Skeletal muscle satellite cell (primary cell): Measurements from ENCODE around the gene SEC23A.
"Not testable (repeated sequence)": the region's sequence is repeated elsewhere in the genome, so short reads cannot be mapped to it uniquely, and the experiment has no call there.

Experiments used
- H3K27me3 ChIP-seq: 2 replicates; pipeline ENCODE4 v1.7.0; 2013; ENCODE audit warnings: low read length; ENCODE audit not compliant: control insufficient read depth, insufficient read depth
- H3K36me3 ChIP-seq: 2 replicates; pipeline ENCODE4 v1.7.0; 2013; ENCODE audit warnings: mild to moderate bottlenecking, control low read depth, low read length; ENCODE audit not compliant: insufficient read depth
- H3K4me1 ChIP-seq: 2 replicates; pipeline ENCODE4 v1.7.0; 2013; ENCODE audit warnings: low read length; ENCODE audit not compliant: control insufficient read depth, insufficient read depth
- H3K4me2 ChIP-seq: 2 replicates; pipeline ENCODE4 v1.7.0; 2013; ENCODE audit warnings: mild to moderate bottlenecking, low read length
- H3K4me3 ChIP-seq: 2 replicates; pipeline ENCODE4 v1.7.0; 2013; ENCODE audit warnings: low read length
- H3K9ac ChIP-seq: 2 replicates; pipeline ENCODE4 v1.7.0; 2013; ENCODE audit warnings: mild to moderate bottlenecking, low read depth, low read length, moderate library complexity
- H3K9me3 ChIP-seq: replicated peaks from 2 replicates; pipeline ENCODE4 v1.7.0; 2013; ENCODE audit warnings: mild to moderate bottlenecking, control low read depth, low read length

The SEC23A gene

DNA sequence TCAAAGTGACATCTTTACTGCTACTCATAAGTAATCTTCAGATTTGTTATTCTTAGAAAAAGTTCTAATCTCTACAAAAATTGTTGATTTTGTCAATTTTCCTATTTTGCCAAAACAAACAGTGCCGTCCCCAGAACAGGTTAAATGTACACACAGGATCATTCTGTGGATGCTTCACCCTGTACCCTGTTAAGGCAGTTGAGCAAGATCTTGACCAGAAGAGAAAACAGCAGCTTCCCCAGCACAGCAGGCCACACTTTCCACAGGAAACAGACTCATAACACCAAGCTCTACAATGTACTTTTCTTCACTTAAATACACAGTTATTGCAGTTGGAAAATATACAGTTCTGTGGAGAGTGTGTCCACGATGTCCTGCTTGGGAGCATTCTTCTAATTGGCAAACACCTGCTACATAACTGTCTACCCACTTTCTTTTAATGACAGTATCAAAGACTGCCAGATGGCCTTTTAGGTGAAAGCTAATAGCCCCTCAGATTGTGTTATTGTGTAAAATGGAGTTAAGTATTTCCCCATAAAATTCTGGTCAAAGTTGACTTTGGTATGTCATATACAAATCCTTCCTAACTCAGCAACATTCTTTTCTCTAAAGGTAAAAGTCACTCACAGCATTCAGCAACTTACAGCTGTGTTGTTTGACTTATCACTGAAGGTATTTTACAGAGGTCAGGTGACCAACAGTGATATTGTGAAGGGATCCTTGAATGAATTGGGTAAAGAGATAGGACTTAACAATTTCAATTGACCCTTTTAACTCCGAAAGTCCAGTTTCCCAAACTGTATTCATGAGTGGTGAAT, 77.0 kb downstream of the SEC23A start:
- Histone ChIP-seq H3K4me2 (no peak overlapping the region), H3K4me1 (peaks cover 10% of the 10 kb centered on the region), H3K9me3 (no peaks in the 10 kb centered on the region), H3K36me3 (peaks cover 32% of the 10 kb centered on the region), H3K4me3 (no peak overlapping the region), H3K27me3 (no peaks in the 10 kb centered on the region), H3K9ac (no peak overlapping the region)

DNA sequence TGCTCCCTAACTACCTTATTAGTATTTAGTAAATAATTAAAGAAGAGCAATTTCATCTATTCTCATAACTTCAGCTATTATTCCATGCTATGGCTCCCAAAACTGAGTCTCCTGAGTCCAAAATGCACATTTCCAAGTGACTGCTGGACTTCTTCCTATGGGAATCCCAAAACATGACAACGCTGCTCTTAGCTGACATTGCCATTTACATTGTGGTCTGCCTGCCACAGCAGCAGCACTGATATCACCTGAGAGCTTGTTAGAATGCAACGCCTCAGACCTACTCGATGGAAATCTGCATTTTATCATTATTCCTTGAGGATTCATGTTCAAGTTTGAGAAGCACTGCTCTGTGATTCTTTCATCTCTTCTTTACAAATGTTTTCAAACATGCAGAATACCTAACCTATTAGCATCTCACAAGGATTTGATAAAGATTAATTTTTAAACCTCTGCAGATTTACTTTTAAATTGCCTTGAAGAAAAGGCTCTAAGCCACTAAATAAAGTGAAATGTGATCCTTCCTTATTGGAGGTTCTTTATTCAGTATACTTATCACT, 77.7 kb downstream of the SEC23A start:
- H3K4me2 ChIP-seq: no peak overlapping the region
- peaks cover 10% of the 10 kb centered on the region for H3K4me1 ChIP-seq
- no peaks in the 10 kb centered on the region for H3K9me3 ChIP-seq
- no peaks in the 10 kb centered on the region for H3K27me3 ChIP-seq
- H3K4me3 ChIP-seq: no peak overlapping the region
- H3K9ac ChIP-seq: no peak overlapping the region
- H3K36me3 ChIP-seq: peaks cover 25% of the 10 kb centered on the region

DNA sequence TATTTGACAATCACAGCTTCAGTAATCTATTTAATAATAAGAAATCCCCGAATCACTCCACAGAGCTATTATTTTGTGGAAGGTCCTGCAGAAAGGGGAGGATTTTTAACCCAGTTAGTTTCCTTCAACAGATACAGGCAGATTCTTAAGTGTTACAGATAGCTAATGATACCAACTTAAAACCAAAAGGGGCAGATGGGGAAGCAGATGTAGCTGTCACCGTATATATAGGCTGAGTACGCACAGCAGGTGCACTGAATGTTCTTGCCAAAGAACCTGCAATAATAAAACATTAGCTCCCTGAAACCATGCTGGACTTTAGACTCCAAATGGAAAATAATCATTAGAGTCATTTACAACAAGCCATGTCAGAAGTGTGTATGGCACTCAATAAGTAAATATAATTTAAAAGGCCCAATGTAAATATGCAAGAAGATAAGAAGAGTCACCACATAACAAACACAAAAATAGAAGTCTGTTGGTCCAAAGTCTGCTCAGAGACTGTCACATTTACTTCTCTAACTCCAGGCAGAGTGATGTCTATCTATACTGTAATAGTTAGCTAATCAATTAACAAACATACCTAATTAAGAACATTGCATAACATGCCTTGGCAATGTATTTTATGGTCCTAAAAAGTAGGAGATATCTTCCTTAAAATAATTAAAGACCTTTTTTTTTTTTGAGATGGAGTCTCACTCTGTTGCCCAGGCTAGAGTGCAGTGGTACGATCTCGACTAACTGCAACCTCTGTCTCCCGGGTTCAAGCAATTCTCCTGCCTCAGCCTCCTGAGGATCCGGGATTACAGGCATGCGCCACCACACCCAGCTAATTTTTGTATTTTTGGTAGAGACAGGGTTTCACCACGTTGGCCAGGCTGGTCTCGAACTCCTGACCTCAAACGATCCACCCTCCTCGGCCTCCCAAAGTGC, 78.8 kb downstream of the SEC23A start:
- H3K27me3 ChIP-seq: no peaks in the 10 kb centered on the region
- peaks cover 13% of the 10 kb centered on the region for H3K36me3 ChIP-seq
- H3K9ac ChIP-seq: no peak overlapping the region
- H3K9me3 ChIP-seq: no peaks in the 10 kb centered on the region
- H3K4me1 ChIP-seq: peaks cover 10% of the 10 kb centered on the region
- no peak overlapping the region for H3K4me2 ChIP-seq
- no peak overlapping the region for H3K4me3 ChIP-seq

DNA sequence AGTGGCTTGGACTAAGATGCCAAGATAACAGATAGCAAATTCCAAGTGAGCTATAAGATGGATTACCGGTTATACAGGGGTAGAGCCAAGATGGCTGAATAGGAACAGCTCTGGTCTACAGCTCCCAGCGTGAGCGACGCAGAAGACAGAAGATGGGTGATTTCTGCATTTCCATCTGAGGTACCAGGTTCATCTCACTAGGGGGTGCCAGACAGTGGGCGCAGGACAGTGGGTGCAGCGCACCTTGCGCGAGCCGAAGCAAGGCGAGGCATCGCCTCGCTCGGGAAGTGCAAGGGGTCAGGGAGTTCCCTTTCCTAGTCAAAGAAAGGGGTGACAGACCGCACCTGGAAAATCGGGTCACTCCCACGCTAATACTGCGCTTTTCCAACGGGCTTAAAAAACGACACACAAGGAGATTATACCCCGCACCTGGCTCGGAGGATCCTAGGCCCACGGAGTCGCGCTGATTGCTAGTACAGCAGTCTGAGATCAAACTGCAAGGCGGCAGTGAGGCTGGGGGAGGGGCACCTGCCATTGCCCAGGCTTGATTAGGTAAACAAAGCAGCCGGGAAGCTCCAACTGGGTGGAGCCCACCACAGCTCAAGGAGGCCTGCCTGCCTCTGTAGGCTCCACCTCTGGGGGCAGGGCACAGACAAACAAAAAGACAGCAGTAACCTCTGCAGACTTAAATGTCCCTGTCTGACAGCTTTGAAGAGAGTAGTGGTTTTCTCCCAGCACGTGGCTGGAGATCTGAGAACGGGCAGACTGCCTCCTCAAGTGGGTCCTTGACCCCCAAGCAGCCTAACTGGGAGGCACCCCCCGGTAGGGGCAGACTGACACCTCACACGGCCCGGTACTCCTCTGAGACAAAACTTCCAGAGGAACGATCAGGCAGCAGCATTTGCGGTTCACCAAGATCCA, 85.7 kb downstream of the SEC23A start:
- H3K4me2 ChIP-seq, H3K9me3 ChIP-seq, H3K36me3 ChIP-seq, H3K4me1 ChIP-seq, H3K9ac ChIP-seq, H3K4me3 ChIP-seq, H3K27me3 ChIP-seq: not testable (repeated sequence)

DNA sequence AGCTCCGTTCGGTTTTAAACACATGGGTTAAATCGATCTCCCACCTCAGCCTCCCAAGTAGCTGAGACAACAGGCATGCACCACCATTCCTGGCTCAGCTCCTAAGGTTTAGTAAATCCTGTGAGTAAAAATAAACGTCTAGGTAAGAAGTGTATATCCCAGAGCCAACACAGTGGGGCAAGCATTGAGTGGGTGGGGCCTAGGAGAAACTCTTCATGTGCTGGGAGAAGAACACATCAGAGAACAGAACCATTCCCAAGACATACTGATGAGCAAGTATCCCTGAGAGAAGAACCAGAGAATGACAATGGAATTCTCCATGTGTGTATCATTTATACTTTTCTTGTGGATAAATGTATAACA, 86.3 kb downstream of the SEC23A start:
- Histone ChIP-seq H3K36me3 (peaks cover 7% of the 10 kb centered on the region), H3K4me3 (no peak overlapping the region), H3K9me3 (no peaks in the 10 kb centered on the region), H3K4me1 (no peaks in the 10 kb centered on the region), H3K27me3 (no peaks in the 10 kb centered on the region), H3K9ac (no peak overlapping the region), H3K4me2 (no peak overlapping the region)

DNA sequence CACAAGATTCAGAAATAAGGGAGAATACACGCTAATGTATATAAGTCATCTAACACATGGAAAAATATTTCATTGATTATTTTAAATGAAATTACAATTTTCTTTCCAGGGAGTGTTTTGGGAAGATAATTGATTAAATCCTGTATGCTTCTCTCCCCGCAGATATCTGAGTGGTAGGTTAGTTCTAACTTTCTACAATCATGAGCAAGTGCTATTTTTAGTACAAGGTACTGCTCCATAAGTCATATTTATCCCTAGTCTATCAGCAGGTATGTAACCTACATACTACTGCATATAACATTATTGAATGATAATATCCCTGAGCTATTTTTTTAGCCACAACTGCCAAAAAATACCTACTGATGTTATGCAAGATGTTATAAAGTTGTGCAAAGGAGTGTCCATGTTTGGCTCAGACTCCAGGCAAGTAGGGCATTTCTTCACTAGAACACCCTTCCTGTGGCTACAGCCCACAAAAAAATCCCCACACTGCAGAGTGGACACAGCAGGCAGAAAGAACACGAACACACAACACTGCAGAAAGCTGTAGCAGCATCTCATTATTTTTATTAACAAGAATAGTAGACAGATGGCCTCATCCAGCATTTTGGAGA, 87.0 kb downstream of the SEC23A start:
- Histone ChIP-seq H3K4me3 (no peak overlapping the region), H3K4me2 (no peak overlapping the region), H3K27me3 (no peaks in the 10 kb centered on the region), H3K9me3 (no peaks in the 10 kb centered on the region), H3K4me1 (no peaks in the 10 kb centered on the region), H3K36me3 (peaks cover 7% of the 10 kb centered on the region), H3K9ac (no peak overlapping the region)

DNA sequence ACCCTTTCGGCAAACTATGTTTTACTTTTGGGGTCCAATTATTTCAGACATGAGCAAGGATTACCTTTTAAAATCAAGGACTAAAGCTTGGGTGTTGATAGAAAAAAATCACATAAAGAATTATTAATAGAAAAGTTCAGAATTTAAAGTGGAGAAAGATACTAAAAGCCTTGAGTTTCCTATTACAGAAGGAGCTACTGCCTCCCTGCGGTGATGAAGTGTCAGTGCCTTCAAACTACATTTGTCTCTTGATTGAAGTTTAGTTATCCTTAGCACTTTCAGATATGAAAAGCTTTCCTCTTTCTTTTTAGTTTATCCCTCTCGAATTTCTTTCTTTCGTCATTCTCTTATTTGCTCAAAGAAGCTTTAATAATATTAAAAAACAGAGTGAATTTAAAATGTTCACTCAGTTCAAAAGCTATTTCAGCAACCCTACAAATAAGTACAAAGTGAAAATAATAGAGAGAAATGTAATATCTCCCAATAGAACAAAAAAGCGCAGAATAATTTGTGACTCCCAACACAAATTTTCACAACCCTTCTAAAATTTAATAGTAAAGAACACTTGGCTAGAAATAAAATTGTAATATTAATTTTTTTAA, 87.6 kb downstream of the SEC23A start:
- Histone ChIP-seq H3K4me2 (no peak overlapping the region), H3K4me3 (no peak overlapping the region), H3K9me3 (no peaks in the 10 kb centered on the region), H3K4me1 (no peaks in the 10 kb centered on the region), H3K27me3 (no peaks in the 10 kb centered on the region), H3K36me3 (peaks cover 7% of the 10 kb centered on the region), H3K9ac (no peak overlapping the region)

DNA sequence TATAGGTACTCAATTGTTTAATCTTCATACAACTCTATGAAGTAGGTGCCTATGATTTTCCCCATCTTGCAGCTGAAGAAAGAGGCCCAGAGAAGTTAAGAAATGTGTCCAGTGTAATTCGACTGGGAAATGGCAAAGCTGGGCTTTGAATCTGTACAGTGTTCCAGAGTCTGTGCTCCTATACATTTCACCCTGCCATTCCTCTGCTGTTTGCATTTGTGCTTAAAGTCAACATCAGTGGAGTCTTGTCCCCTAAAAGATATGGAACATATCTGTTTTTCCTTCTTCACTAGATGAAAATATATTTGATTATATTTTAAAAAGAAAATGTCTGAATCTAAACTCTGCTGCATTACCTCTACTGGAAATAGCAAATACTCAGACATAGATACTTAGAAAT, 88.6 kb downstream of the SEC23A start:
- no peak overlapping the region for H3K4me2 ChIP-seq
- H3K27me3 ChIP-seq: no peaks in the 10 kb centered on the region
- H3K9ac ChIP-seq: no peak overlapping the region
- H3K4me3 ChIP-seq: no peak overlapping the region
- no peaks in the 10 kb centered on the region for H3K4me1 ChIP-seq
- no peaks in the 10 kb centered on the region for H3K9me3 ChIP-seq
- H3K36me3 ChIP-seq: peaks cover 7% of the 10 kb centered on the region

DNA sequence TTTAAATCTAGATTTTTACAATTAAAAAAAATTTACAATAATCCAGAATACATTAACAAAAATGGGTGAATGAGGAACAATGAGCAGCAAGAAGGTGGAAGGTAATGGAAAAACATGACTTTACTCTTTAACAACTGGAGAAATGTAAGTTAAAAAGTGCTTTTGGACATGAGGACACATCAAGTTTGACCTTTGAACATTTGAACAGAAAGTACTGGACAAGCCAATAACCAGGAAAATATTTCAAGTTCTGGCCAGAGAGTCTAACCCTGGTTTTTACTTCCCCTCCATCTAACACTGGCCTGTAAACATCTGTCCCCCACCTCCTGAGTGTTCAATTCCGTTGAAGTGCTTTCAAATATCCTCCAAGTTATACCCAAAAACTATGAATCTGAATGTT, 94.1 kb downstream of the SEC23A start:
- H3K4me3 ChIP-seq: not testable (repeated sequence)

DNA sequence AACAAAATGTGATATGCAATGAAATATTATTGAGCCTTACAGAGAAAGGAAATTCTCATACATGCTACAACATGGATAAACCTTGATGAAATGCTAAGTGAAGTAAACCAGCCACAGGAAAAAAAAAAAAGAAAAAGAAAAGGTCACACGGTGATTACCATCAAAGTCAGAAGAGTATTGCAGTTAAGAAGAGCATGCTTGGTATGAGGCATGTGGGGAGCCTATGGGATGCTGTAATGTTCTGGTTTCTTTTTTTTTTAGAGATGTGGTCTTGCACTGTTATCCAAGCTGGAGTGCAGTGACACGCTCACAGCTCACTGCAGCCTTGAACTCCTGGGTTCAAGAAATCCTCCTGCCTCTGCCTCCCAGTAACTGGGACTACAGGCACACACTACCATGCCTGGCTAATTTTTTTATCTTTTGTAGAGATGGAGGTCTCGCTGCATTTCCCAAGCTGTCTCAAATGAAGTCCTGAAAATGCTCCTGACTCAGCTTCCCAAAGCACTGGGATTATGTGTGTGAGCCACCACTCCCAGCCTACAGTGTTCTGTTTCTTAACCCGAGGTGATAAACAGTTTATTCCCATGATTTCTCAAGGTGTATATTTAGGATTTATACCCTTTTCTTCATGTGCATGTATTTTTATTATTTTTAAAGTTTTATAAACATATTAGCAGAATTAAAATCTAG, 96.2 kb downstream of the SEC23A start:
- Histone ChIP-seq H3K4me2 (no peak overlapping the region), H3K9ac (no peak overlapping the region), H3K4me3 (no peak overlapping the region), H3K36me3 (no peaks in the 10 kb centered on the region), H3K9me3 (no peaks in the 10 kb centered on the region), H3K4me1 (no peaks in the 10 kb centered on the region), H3K27me3 (no peaks in the 10 kb centered on the region)

More for the DNA sequence above, 94.1 kb downstream of the SEC23A start:
- H3K36me3 ChIP-seq, H3K9me3 ChIP-seq, H3K27me3 ChIP-seq, H3K4me2 ChIP-seq, H3K9ac ChIP-seq, H3K4me1 ChIP-seq: not testable (repeated sequence)
